OCI-LY7 (cell line): ENCODE measurements around the gene NCAPD2.

Source experiments
- EZH2phosphoT487 ChIP-seq: fragments of 200-600 bp; sonication (generic); IDR thresholded peaks from 2 replicates; pipeline ENCODE4 v1.6.1; 2018; ENCODE audit warnings: low read depth, borderline replicate concordance, mild to moderate bottlenecking, mixed run types, antibody characterized with exemption, low read length, moderate library complexity, mixed read lengths
- TF ChIP-seq, protein P1 (sequence below): fragments of 200-600 bp; sonication (generic); conservative IDR thresholded peaks from 2 replicates; pipeline ENCODE4 v1.5.1; 2014; ENCODE audit warnings: mild to moderate bottlenecking, antibody characterized with exemption, low read length, moderate library complexity, mixed read lengths

DNA sequence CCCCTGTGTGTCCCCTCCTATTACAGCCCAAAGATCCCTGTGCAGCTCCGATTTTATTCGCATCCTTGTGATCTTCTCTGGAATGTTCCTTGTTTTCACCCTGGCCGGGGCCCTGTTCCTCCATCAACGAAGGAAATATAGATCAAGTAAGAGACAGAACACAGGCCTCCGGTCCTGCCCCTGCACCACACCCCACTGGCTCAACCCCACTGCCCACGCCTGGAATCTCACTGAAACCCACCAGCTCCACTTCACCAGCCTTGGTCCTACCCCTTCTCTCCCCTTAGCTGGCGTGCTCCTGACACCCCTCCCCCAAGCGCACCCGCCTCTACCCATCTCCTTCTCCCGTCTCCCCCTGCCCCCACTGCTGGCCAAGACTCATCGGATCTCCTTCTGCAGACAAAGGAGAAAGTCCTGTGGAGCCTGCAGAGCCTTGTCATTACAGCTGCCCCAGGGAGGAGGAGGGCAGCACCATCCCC lies 43.0 kb upstream of the NCAPD2 start:
- TF ChIP-seq, protein P1, sequence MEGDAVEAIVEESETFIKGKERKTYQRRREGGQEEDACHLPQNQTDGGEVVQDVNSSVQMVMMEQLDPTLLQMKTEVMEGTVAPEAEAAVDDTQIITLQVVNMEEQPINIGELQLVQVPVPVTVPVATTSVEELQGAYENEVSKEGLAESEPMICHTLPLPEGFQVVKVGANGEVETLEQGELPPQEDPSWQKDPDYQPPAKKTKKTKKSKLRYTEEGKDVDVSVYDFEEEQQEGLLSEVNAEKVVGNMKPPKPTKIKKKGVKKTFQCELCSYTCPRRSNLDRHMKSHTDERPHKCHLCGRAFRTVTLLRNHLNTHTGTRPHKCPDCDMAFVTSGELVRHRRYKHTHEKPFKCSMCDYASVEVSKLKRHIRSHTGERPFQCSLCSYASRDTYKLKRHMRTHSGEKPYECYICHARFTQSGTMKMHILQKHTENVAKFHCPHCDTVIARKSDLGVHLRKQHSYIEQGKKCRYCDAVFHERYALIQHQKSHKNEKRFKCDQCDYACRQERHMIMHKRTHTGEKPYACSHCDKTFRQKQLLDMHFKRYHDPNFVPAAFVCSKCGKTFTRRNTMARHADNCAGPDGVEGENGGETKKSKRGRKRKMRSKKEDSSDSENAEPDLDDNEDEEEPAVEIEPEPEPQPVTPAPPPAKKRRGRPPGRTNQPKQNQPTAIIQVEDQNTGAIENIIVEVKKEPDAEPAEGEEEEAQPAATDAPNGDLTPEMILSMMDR, result no peak
- no peak for TF ChIP-seq EZH2phosphoT487
